ENCODE results near the gene RAG1. TPM values are rescaled to one million over a fixed set of nuclear protein-coding genes. Genes with fewer than 3 reads are reported as not detected.
"Not testable (repeated sequence)": the region's sequence is repeated elsewhere in the genome, so short reads cannot be mapped to it uniquely, and the experiment has no call there.

Gene RAG1
- total RNA-seq = under 1 TPM; 0.13 to 0.29 TPM

DNA sequence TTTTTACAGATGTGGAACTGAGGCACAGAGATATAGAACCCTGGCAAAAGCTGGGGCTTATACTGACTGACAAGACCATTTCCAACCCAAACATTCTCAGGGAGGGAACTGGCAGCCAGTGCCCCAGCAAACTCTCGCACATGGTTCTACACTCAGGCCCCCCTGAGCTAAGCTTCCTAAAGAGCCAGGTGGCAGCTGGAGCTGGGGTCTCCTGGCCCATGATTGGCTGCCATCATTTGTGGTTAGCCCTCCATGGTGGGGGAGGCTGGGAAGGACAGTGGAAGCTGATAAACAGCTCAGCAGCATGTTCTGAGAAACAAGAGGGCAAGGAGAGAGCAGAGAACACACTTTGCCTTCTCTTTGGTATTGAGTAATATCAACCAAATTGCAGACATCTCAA is at the start of gene RAG1:
Gene RAG1 (plus strand): TSS at position 314 of the 400 bp plus-strand sequence. CDS start 5,298 bp downstream, outside the sequence.
- Mint-ChIP-seq H3K27me3 (peaks cover 49% of the 10 kb centered on the region), H3K27ac (no peak within 1 kb of the TSS), H3K4me1 (no peaks in the 10 kb centered on the region), H3K36me3 (ENCODE audit: low read depth) (no peaks in the 10 kb centered on the region), H3K9me3 (no peaks in the 10 kb centered on the region), H3K4me3 (no peak within 1 kb of the TSS)
- no peak for ATAC-seq (replicated peaks)

DNA sequence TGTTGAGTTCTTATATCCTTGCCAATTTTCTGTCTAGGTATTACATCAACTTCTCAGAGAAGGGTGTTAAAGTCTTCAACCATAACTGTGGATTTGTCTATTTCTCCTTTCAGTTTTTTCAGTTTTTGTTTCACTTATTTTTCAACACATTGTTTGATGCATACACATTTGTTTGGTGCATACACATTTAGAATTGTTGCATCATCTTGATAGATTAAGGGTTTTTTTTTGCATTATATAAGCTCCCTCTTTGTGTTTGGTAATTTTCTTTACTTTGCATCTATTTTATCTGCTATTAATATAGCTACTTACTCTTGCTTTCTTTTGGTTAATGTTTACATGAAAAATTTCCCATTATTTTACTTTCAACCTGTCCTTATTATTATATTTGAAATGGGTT is 37.0 kb upstream of the RAG1 start:
- H3K27ac Mint-ChIP-seq = no peak overlapping the region
- H3K4me3 Mint-ChIP-seq = no peak overlapping the region
- no peaks in the 10 kb centered on the region for H3K4me1 Mint-ChIP-seq
- ATAC-seq (replicated peaks) = no peak
- H3K36me3 Mint-ChIP-seq (ENCODE audit: low read depth) = no peaks in the 10 kb centered on the region
- peaks cover 6% of the 10 kb centered on the region for H3K27me3 Mint-ChIP-seq
- no peaks in the 10 kb centered on the region for H3K9me3 Mint-ChIP-seq

DNA sequence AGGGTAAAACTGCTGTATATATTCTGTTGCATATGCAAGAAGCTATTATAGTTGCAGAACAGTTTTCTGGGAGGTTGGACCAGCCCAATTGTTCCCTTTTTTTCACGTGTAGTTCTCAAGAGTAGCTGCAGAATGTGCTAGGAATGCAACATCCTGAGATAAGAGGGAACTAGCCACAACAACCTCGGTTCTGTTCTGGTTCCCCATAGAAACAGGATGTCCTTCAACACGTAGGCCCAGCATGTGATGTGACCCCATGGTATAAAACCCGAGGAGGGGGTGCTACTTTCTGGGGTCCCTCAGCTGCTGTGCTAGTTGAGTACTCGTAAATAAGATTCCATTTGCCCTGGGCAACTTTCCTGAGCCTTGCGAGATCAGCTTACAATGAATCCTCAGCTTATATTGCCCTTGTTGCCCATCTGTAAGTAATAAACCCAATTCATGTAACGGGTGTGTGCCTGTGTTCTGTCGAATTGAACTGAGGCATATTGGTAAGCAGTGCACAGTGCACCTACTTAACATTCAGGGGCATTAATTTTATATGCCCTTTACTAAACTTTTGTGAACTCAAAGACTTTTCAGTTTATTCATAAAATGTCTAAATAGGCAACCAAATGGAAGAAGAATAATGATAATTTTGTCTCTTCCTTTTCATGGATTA is 34.7 kb upstream of the RAG1 start:
- no peaks in the 10 kb centered on the region for H3K9me3 Mint-ChIP-seq
- H3K27ac Mint-ChIP-seq = no peak overlapping the region
- H3K36me3 Mint-ChIP-seq (ENCODE audit: low read depth) = no peaks in the 10 kb centered on the region
- H3K4me3 Mint-ChIP-seq = no peak overlapping the region
- peaks cover 6% of the 10 kb centered on the region for H3K27me3 Mint-ChIP-seq
- H3K4me1 Mint-ChIP-seq = no peaks in the 10 kb centered on the region
- no peak for ATAC-seq (replicated peaks)

DNA sequence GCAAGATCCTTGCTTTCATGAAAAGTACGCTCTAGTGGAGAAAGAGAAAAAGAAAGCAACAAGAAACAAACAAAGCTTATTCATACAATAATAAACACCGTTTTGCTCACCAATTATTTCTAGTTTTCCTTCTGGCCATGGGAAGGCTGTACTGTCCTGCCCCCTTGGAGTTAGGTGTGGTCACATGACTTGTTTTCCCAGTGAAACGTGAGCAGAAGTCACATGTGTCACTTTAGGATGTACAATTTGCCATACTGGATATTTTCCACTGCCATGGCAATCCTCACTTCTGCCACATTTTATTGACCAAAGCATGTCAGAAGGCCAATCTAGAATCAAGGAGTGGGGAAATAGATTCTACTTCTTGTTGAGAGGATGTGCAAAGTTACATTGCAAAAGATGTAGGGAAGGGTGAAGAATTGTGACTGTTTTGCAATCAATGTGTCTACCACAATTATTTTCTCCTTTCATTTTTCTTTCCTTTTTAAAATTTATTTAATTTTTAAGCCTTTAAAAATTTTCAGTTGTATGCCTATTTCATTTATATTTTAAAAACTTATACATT is 33.4 kb upstream of the RAG1 start:
- no peak for ATAC-seq (replicated peaks)
- no peaks in the 10 kb centered on the region for H3K27me3 Mint-ChIP-seq
- no peaks in the 10 kb centered on the region for H3K36me3 Mint-ChIP-seq (ENCODE audit: low read depth)
- no peak overlapping the region for H3K4me3 Mint-ChIP-seq
- no peak overlapping the region for H3K27ac Mint-ChIP-seq
- no peaks in the 10 kb centered on the region for H3K4me1 Mint-ChIP-seq
- no peaks in the 10 kb centered on the region for H3K9me3 Mint-ChIP-seq

DNA sequence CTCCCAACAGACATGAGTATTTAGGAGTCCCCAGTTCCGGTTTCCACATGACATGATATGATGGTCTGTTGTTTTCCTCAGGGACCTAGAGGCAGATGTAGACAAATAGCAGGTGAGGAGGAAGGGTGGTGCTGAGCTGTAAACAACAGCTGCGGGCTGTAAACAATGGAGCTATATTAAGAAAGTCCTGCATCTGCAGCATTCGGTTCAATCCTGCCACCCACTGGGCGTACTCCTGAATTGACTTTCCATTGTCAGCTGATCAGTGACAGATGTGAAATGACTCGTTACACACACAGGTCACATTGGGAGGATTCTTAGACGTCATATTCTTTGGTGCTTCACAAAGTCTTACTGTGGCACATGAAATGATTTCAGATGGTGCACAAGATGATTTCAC is 26.8 kb upstream of the RAG1 start:
- H3K27me3 Mint-ChIP-seq = peaks cover 4% of the 10 kb centered on the region
- no peaks in the 10 kb centered on the region for H3K36me3 Mint-ChIP-seq (ENCODE audit: low read depth)
- H3K4me1 Mint-ChIP-seq = no peaks in the 10 kb centered on the region
- H3K9me3 Mint-ChIP-seq = no peaks in the 10 kb centered on the region
- H3K4me3 Mint-ChIP-seq = no peak overlapping the region
- no peak overlapping the region for H3K27ac Mint-ChIP-seq
- peak; percentile 82 for ATAC-seq (replicated peaks)

DNA sequence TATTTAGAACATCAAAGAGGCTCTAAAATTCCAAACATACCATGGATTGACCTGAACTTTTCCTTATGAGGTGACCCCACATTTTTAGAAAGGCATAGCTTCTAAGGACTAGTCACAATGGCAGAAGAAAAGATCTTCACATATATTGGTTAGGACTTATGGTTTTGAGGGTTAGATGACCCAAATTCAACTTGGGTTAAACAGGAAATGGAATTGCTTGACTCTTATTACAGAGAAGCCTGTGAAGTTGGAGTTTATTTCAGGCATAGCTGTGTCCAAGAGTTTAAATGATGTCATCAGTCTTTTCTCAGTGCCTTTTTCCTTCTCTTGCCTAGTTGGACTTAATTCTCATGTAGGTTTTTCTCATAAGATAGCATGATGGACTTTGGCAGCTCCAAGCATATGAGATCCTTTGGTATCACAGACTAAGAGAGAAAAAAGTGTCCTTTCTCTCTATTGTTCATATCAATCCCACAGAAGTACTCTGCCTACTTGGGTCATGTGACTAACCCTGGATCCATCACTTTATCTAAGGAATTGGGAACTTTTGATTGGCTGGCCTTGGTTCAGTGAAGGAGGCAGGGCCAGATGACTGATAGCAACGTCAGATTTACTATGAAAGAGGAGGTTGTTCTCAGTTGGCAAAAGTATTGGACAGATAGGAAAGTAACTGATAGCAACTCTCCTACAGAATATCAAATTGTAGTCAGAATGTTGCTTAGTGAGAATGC is 17.3 kb upstream of the RAG1 start:
- peaks cover 10% of the 10 kb centered on the region for H3K4me1 Mint-ChIP-seq
- H3K9me3 Mint-ChIP-seq = no peaks in the 10 kb centered on the region
- H3K27ac Mint-ChIP-seq = no peak overlapping the region

DNA sequence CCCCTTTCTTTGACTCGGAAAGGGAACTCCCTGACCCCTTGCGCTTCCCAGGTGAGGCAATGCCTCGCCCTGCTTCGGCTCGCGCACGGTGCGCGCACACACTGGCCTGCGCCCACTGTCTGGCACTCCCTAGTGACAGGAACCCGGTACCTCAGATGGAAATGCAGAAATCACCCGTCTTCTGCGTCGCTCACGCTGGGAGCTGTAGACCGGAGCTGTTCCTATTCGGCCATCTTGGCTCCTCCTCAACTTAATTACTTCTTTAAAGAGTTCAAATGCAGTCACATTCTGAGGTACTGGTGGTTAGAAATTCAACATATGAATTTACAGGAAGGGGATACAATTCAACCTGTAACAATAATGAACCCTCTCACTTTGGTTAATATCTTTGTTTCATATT is 10.4 kb upstream of the RAG1 start:
- Mint-ChIP-seq H3K4me3 (peak overlapping the region; percentile 54), H3K4me1 (peaks cover 14% of the 10 kb centered on the region)
- ATAC-seq (replicated peaks); H3K9me3 Mint-ChIP-seq; H3K36me3 Mint-ChIP-seq (ENCODE audit: low read depth); H3K27me3 Mint-ChIP-seq; H3K27ac Mint-ChIP-seq: not testable (repeated sequence)

More for the DNA sequence above, 17.3 kb upstream of the RAG1 start:
- Mint-ChIP-seq H3K36me3 (ENCODE audit: low read depth) (no peaks in the 10 kb centered on the region), H3K27me3 (peaks cover 4% of the 10 kb centered on the region), H3K4me3 (no peak overlapping the region)
- no peak for ATAC-seq (replicated peaks)

DNA sequence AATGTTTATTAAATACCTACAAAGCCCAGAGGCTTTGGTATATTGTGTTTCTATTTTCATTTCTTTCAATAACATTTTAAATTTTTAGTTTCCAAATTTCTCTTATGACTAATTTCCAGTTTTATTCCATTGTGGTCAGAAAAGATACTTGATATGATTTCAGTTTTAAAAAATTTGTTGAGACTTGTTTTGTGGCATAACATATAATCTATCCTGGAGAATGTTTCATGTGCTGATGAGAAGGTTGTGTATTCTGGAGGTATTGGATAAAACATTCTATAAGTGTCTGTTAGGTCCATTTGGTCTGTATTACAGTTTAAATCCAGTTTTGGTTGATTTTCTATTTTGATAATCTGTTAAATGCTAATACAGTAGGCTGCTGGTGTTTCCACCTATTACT is 9.8 kb upstream of the RAG1 start:
- Mint-ChIP-seq H3K4me3 (peak overlapping the region; percentile 54), H3K36me3 (ENCODE audit: low read depth) (no peaks in the 10 kb centered on the region), H3K4me1 (peaks cover 14% of the 10 kb centered on the region), H3K27ac (peak overlapping the region; percentile 24), H3K9me3 (peaks cover 5% of the 10 kb centered on the region), H3K27me3 (peaks cover 3% of the 10 kb centered on the region)
- no peak for ATAC-seq (replicated peaks)

DNA sequence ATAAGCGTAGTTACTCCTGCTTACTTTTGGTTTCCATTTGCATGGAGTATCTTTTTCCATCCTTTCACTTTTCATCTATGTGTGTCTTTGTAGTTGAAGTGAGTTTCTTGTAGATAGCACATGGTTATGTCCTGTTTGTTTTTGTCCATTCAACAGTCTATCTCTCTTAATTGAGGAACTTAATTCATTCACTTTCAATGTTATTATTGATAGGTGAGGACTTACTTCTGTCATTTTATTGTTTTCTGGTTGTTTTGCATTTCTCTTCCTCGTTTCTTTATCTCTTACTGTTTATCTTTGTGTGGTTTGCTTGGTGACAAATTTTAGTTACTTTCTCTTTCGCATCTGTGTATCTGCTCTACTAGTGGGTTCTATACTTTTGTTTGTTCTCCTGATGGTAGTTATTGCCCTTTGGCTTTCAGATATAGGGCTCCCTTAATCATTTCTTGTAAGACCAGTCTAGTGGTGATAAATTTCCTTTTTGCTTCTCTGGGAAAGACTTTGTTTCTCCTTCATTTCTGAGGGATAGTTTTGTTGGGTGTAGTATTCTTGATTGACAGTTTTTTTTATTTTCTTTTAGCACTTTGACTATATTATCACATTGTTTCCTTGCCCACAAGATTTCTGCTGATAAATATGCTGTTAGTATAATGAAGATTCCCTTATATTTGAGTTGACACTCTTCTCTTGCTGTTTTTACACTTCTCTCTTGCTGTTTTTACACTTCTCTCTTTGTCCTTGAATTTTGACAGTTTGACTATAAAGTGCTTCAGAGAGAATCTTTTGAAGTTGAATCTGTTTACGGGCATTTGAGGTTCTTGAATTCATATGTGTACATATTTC is 9.0 kb upstream of the RAG1 start:
- peaks cover 5% of the 10 kb centered on the region for H3K9me3 Mint-ChIP-seq
- H3K4me3 Mint-ChIP-seq = peak overlapping the region; percentile 54
- H3K27me3 Mint-ChIP-seq = peaks cover 3% of the 10 kb centered on the region
- H3K4me1 Mint-ChIP-seq = peaks cover 14% of the 10 kb centered on the region
- no peaks in the 10 kb centered on the region for H3K36me3 Mint-ChIP-seq (ENCODE audit: low read depth)
- H3K27ac Mint-ChIP-seq = peak overlapping the region; percentile 24
- peak; percentile 90 for ATAC-seq (replicated peaks)

DNA sequence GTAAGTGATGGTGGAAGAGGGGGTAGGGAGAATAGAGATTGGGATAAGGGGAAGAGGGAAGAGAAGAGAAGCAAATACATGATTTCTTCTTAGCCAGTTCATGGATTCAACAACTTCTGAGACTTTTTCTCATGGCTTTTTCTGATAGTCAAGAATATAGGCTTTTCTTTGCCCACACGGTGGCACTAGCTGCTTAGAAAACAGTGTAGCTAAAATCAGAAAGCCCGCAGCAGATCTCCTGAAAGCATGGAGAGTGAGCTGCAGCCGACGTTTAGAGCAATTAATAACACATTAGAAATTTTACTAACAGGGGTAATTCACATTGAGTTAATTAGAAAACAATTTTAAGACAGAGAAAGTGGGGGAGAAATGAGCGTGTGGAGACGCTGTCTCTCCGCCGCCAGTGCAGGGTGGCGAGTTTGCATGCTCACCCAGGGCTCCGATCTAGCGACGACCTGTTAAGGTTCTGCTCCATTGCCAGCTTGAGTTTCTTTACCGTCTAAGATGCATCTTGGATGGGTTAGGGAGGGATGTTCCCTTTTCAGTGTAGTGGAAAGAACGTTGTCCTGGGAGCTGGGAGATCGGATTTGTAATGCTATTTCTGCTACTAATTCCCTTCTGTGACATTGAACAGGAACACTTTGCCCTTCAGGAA is 3.3 kb upstream of the RAG1 start:
- H3K4me3 Mint-ChIP-seq = peak overlapping the region; percentile 55
- ATAC-seq (replicated peaks) = no peak
- H3K4me1 Mint-ChIP-seq = no peaks in the 10 kb centered on the region
- H3K9me3 Mint-ChIP-seq = peaks cover 5% of the 10 kb centered on the region
- no peak overlapping the region for H3K27ac Mint-ChIP-seq
- no peaks in the 10 kb centered on the region for H3K36me3 Mint-ChIP-seq (ENCODE audit: low read depth)
- H3K27me3 Mint-ChIP-seq = peaks cover 34% of the 10 kb centered on the region

DNA sequence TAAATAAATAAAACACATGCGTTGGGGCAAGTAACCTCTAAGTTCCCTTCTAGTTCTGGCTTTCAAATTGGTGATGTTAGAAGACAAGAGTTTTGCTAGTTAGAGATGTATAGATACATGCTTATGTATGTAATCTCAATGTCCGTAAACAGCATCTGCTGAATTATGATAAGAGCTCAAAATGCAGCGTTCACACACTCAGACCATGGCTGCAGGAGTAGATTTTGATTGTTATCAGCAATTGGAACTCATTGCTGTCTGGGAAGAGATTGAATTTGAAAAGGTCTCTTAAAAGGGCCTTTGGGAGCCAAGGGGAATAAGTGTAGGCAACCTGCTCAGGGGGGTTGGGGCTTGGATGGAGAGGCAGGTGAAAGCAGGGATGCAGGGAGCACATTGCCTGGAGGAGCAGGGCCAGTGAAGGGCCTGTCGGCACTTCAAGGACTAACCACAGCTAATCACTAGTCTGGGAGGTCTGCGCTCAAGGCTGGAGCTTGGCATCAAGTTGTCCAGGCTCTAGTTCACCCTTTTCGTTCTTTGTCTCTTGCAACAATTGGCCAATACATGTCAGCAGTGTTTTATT is 2.7 kb upstream of the RAG1 start:
- ATAC-seq (replicated peaks) = no peak
- no peaks in the 10 kb centered on the region for H3K4me1 Mint-ChIP-seq
- no peak overlapping the region for H3K27ac Mint-ChIP-seq
- H3K9me3 Mint-ChIP-seq = peaks cover under 1% of the 10 kb centered on the region
- peak overlapping the region; percentile 55 for H3K4me3 Mint-ChIP-seq
- H3K27me3 Mint-ChIP-seq = peaks cover 34% of the 10 kb centered on the region
- no peaks in the 10 kb centered on the region for H3K36me3 Mint-ChIP-seq (ENCODE audit: low read depth)

DNA sequence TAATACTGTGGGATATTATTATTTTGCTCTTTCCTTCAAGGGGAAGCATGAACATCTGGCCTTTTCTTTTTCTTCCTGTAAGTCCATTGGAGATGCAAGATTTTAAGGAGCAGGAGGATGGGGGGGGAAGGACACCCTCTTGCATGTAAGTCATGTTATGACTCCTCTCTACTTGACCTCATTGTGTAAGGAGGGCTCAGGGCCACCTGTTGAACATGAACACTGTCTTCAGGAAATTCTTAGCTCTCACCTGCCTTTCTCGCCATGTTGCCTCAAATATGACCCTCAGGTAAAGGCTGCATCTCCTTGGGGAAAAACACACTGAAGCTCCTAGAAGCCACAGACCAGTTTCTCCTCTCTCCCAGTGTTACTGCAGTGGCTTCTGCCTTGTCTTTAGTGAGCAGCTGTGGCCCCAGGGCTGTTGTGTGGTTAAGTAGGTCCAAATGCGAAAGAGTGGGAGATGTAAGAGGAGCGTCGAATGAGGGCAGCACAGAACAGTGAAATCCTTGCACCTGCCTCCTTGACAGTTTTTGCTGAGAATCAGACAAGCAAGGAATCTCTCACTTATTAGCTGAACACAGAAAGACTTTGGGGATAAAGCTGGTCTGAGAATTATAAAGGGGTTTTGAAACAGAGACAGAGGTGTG is 1.3 kb upstream of the RAG1 start:
- Mint-ChIP-seq H3K36me3 (ENCODE audit: low read depth) (no peaks in the 10 kb centered on the region), H3K9me3 (no peaks in the 10 kb centered on the region), H3K4me3 (no peak overlapping the region), H3K4me1 (no peaks in the 10 kb centered on the region), H3K27ac (no peak overlapping the region), H3K27me3 (peaks cover 44% of the 10 kb centered on the region)
- ATAC-seq (replicated peaks) = no peak

DNA sequence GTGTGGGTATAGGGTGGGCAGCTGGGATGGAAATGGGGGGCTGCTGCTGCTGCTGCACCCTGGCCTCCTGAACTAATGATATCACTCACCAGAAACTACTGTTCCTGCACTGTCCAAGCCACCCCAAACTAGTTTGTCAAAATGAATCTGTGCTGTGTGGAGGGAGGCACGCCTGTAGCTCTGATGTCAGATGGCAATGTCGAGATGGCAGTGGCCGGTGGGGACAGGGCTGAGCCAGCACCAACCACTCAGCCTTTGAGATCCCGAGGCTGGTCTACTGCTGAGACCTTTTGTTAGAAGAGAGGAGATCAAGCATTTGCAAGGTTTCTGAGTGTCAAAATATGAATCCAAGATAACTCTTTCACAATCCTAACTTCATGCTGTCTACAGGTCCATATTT is 1.3 kb downstream of the RAG1 start:
- Mint-ChIP-seq H3K4me3 (no peak overlapping the region), H3K36me3 (ENCODE audit: low read depth) (no peaks in the 10 kb centered on the region), H3K9me3 (no peaks in the 10 kb centered on the region), H3K27me3 (peaks cover 54% of the 10 kb centered on the region), H3K27ac (no peak overlapping the region), H3K4me1 (no peaks in the 10 kb centered on the region)
- ATAC-seq (replicated peaks) = no peak
